ENCODE results near the gene CD38. TPM values are rescaled to one million over a fixed set of nuclear protein-coding genes. Genes with fewer than 3 reads are reported as not detected.

Gene CD38
- total RNA-seq, 1 donor from 2014 or later = not detected

GRCh38 chr4:15868826-15869413 lies 90.8 kb downstream of the CD38 start:
- no peak overlapping the region for H3K27ac Mint-ChIP-seq (ENCODE audit: unreplicated experiment)
- H3K4me1 Mint-ChIP-seq (ENCODE audit: low read depth) = peaks cover 3% of the 10 kb centered on the region
- no peaks in the 10 kb centered on the region for H3K9me3 Mint-ChIP-seq (ENCODE audit: low read depth)
- no peaks in the 10 kb centered on the region for H3K27me3 Mint-ChIP-seq (ENCODE audit: low read depth)
- no peak for TF ChIP-seq CTCF (IDR thresholded peaks at IDR 0.05)
- no peaks in the 10 kb centered on the region for H3K36me3 Mint-ChIP-seq (ENCODE audit: low read depth)
- no peak for DNase-seq (ENCODE audit: low spot score)
- H3K4me3 Mint-ChIP-seq (ENCODE audit: unreplicated experiment) = no peak overlapping the region

- Mint-ChIP-seq H3K9me3 (ENCODE audit: low read depth) (no peaks in the 10 kb centered on the region), H3K27me3 (ENCODE audit: low read depth) (no peaks in the 10 kb centered on the region), H3K36me3 (ENCODE audit: low read depth) (no peaks in the 10 kb centered on the region), H3K27ac (ENCODE audit: unreplicated experiment) (no peak overlapping the region), H3K4me3 (ENCODE audit: unreplicated experiment) (no peak overlapping the region), H3K4me1 (ENCODE audit: low read depth) (peaks cover 3% of the 10 kb centered on the region)
- TF ChIP-seq CTCF (IDR thresholded peaks at IDR 0.05) = no peak
- DNase-seq (ENCODE audit: low spot score) = no peak
Observed at GRCh38 chr4:15870079-15870478, 92.0 kb downstream of the CD38 start.

- no peak overlapping the region for H3K27ac Mint-ChIP-seq (ENCODE audit: unreplicated experiment)
- no peak overlapping the region for H3K4me3 Mint-ChIP-seq (ENCODE audit: unreplicated experiment)
- no peak for TF ChIP-seq CTCF (IDR thresholded peaks at IDR 0.05)
- H3K4me1 Mint-ChIP-seq (ENCODE audit: low read depth) = peaks cover 3% of the 10 kb centered on the region
- H3K27me3 Mint-ChIP-seq (ENCODE audit: low read depth) = no peaks in the 10 kb centered on the region
- no peaks in the 10 kb centered on the region for H3K9me3 Mint-ChIP-seq (ENCODE audit: low read depth)
- no peak for DNase-seq (ENCODE audit: low spot score)
- H3K36me3 Mint-ChIP-seq (ENCODE audit: low read depth) = no peaks in the 10 kb centered on the region
Observed at GRCh38 chr4:15870921-15871664, 93.0 kb downstream of the CD38 start.

GRCh38 chr4:15873117-15873516 lies 95.0 kb downstream of the CD38 start:
- Mint-ChIP-seq H3K4me3 (ENCODE audit: unreplicated experiment) (no peak overlapping the region), H3K27ac (ENCODE audit: unreplicated experiment) (no peak overlapping the region), H3K27me3 (ENCODE audit: low read depth) (no peaks in the 10 kb centered on the region), H3K9me3 (ENCODE audit: low read depth) (peaks cover 2% of the 10 kb centered on the region), H3K4me1 (ENCODE audit: low read depth) (peaks cover 3% of the 10 kb centered on the region), H3K36me3 (ENCODE audit: low read depth) (no peaks in the 10 kb centered on the region)
- TF ChIP-seq CTCF (IDR thresholded peaks at IDR 0.05) = no peak
- no peak for DNase-seq (ENCODE audit: low spot score)

- TF ChIP-seq CTCF (IDR thresholded peaks at IDR 0.05) = no peak
- no peaks in the 10 kb centered on the region for H3K36me3 Mint-ChIP-seq (ENCODE audit: low read depth)
- H3K9me3 Mint-ChIP-seq (ENCODE audit: low read depth) = peaks cover 6% of the 10 kb centered on the region
- H3K4me1 Mint-ChIP-seq (ENCODE audit: low read depth) = peaks cover 3% of the 10 kb centered on the region
- H3K27me3 Mint-ChIP-seq (ENCODE audit: low read depth) = no peaks in the 10 kb centered on the region
- no peak overlapping the region for H3K27ac Mint-ChIP-seq (ENCODE audit: unreplicated experiment)
- DNase-seq (ENCODE audit: low spot score) = no peak
- no peak overlapping the region for H3K4me3 Mint-ChIP-seq (ENCODE audit: unreplicated experiment)
Observed at GRCh38 chr4:15874671-15875070, 96.5 kb downstream of the CD38 start.
